ENCODE measurements around the gene TNFRSF13B. TPM values are rescaled to one million over a fixed set of nuclear protein-coding genes. Genes with fewer than 3 reads are reported as not detected.
"Not testable (repeated sequence)": the region's sequence is repeated elsewhere in the genome, so short reads cannot be mapped to it uniquely, and the experiment has no call there.

The TNFRSF13B gene
- total RNA-seq, 1 donor from 2014 or later: not detected

DNA sequence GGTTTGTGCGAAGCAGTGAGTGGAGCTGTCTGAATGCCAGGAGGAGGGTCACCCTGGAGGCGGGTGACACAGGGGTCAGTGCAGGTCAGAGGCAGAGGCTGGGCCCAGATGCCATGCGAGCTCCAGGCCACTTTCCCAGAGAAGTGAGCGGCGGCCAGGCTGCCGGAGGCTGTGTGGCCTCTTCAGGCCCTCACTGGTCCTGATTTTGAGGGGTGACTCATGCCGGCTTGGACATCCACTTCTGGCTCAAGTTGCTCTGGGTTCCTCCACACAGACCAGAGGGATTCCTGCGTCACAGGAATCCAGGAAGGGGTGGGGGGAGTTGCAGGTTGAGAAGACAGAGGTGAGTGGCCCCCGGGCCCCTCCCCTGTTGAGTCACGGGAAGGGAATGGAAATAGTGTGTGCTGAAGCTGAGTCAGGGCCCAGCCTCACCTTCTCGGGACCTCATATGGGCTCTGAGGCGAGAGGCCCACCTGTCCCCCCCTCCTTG lies 38.7 kb upstream of the TNFRSF13B start:
- not testable (repeated sequence) for H3K4me3 ChIP-seq (ENCODE audit: low read depth, low read length); H3K27me3 ChIP-seq (ENCODE audit: control insufficient read depth, insufficient read depth, low read length); H3K36me3 ChIP-seq (ENCODE audit: control insufficient read depth, insufficient read depth, low read length); DNase-seq (ENCODE audit: low read depth)

DNA sequence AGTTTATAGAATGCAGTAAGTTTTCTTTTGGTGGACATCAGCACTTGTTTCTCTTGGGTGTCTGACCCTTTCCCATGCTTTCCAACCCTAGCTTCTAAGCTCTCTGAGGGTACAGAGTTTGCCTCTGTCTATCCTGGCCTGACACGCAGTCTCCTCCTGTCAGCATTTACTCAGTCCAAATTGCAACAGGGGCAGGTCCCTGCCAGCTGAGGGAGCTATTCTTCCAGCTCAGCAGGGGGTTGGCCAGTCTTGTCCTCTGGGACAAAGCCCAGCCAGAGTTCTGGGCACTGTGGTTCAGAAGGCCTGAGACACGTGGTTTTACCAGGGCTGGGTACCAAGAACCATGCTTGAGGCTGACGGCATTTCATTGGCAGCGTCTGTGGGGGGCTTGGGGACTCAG lies 38.1 kb upstream of the TNFRSF13B start:
- not testable (repeated sequence) for H3K27me3 ChIP-seq (ENCODE audit: control insufficient read depth, insufficient read depth, low read length); DNase-seq (ENCODE audit: low read depth); H3K4me3 ChIP-seq (ENCODE audit: low read depth, low read length); H3K36me3 ChIP-seq (ENCODE audit: control insufficient read depth, insufficient read depth, low read length)

GRCh38 chr17:17008621-17009397 lies 36.9 kb upstream of the TNFRSF13B start:
- not testable (repeated sequence) for DNase-seq (ENCODE audit: low read depth); H3K27me3 ChIP-seq (ENCODE audit: control insufficient read depth, insufficient read depth, low read length); H3K4me3 ChIP-seq (ENCODE audit: low read depth, low read length); H3K36me3 ChIP-seq (ENCODE audit: control insufficient read depth, insufficient read depth, low read length)

- H3K4me3 ChIP-seq (ENCODE audit: low read depth, low read length); DNase-seq (ENCODE audit: low read depth); H3K27me3 ChIP-seq (ENCODE audit: control insufficient read depth, insufficient read depth, low read length); H3K36me3 ChIP-seq (ENCODE audit: control insufficient read depth, insufficient read depth, low read length): not testable (repeated sequence)
These were observed 36.0 kb upstream of the TNFRSF13B start for GRCh38 chr17:17007891-17008290.

- H3K36me3 ChIP-seq (ENCODE audit: control insufficient read depth, insufficient read depth, low read length); H3K27me3 ChIP-seq (ENCODE audit: control insufficient read depth, insufficient read depth, low read length); H3K4me3 ChIP-seq (ENCODE audit: low read depth, low read length); DNase-seq (ENCODE audit: low read depth): not testable (repeated sequence)
These were observed 33.2 kb upstream of the TNFRSF13B start for GRCh38 chr17:17004997-17005614.

GRCh38 chr17:17004251-17004996 lies 32.5 kb upstream of the TNFRSF13B start:
- Histone ChIP-seq H3K27me3 (ENCODE audit: control insufficient read depth, insufficient read depth, low read length) (no peaks in the 10 kb centered on the region), H3K36me3 (ENCODE audit: control insufficient read depth, insufficient read depth, low read length) (no peaks in the 10 kb centered on the region), H3K4me3 (ENCODE audit: low read depth, low read length) (no peak overlapping the region)
- DNase-seq (ENCODE audit: low read depth): no peak
- TF ChIP-seq, protein P1, sequence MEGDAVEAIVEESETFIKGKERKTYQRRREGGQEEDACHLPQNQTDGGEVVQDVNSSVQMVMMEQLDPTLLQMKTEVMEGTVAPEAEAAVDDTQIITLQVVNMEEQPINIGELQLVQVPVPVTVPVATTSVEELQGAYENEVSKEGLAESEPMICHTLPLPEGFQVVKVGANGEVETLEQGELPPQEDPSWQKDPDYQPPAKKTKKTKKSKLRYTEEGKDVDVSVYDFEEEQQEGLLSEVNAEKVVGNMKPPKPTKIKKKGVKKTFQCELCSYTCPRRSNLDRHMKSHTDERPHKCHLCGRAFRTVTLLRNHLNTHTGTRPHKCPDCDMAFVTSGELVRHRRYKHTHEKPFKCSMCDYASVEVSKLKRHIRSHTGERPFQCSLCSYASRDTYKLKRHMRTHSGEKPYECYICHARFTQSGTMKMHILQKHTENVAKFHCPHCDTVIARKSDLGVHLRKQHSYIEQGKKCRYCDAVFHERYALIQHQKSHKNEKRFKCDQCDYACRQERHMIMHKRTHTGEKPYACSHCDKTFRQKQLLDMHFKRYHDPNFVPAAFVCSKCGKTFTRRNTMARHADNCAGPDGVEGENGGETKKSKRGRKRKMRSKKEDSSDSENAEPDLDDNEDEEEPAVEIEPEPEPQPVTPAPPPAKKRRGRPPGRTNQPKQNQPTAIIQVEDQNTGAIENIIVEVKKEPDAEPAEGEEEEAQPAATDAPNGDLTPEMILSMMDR (IDR thresholded peaks at IDR 0.05; ENCODE audit: insufficient read depth, low read length, poor library complexity, severe bottlenecking): no peak

- not testable (repeated sequence) for H3K27me3 ChIP-seq (ENCODE audit: control insufficient read depth, insufficient read depth, low read length); H3K4me3 ChIP-seq (ENCODE audit: low read depth, low read length); H3K36me3 ChIP-seq (ENCODE audit: control insufficient read depth, insufficient read depth, low read length); DNase-seq (ENCODE audit: low read depth)
These were observed 31.1 kb upstream of the TNFRSF13B start for GRCh38 chr17:17002731-17003715.

DNA sequence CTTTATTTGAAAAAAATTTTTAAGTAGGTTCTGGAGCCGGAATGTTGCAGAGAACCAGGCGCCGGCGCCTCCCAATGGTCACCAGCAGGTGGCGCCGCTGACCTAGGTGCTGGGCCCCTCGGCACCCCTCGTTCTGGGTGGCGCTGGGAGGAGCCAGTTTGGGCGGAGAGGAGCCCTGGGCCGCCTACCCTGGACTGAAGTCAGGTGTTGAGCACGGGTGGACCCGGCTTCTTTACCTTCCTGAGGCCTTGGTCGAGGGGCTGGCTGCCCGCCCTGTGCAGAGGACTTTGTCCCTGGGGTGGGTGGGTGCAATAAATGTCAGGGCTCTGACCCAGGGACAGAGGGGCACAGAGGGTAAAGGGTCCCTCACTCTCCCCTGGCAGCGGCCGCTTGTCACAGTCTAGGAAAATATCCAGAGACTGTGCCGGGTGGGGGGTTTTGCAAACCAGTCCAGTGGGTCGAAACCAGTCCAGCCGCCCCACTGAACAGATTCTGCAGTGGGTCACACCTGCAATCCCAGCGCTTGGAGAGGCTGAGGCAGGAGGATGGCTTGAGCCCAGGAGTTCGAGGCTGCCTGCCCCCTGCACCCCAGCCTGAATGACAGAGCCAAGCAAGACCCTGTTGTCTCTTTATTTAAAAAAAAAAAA lies 30.1 kb upstream of the TNFRSF13B start:
- Histone ChIP-seq H3K27me3 (ENCODE audit: control insufficient read depth, insufficient read depth, low read length) (no peaks in the 10 kb centered on the region), H3K4me3 (ENCODE audit: low read depth, low read length) (no peak overlapping the region), H3K36me3 (ENCODE audit: control insufficient read depth, insufficient read depth, low read length) (no peaks in the 10 kb centered on the region)
- DNase-seq (ENCODE audit: low read depth): no peak
- TF ChIP-seq, protein P1 (IDR thresholded peaks at IDR 0.05; ENCODE audit: insufficient read depth, low read length, poor library complexity, severe bottlenecking): peak; percentile 96
